GM18868 (cell line): ENCODE results near the gene PTPA.
"Not testable (repeated sequence)": the region's sequence is repeated elsewhere in the genome, so short reads cannot be mapped to it uniquely, and the experiment has no call there.

Source experiments
- ATAC-seq: cut with Tn5 transposase; IDR thresholded peaks from one replicate; pipeline ENCODE4 v1.9.1; 2021; ENCODE audit warnings: mild to moderate bottlenecking, moderate library complexity; ENCODE audit not compliant: unreplicated experiment

Gene PTPA

GRCh38 chr9:129108805-129109536 is 2.2 kb upstream of the PTPA start:
- ATAC-seq = no peak

- no peak for ATAC-seq
These were observed 1.7 kb upstream of the PTPA start for GRCh38 chr9:129109537-129109903.

- no peak for ATAC-seq
These were observed 1.1 kb upstream of the PTPA start for GRCh38 chr9:129109952-129110739.

GRCh38 chr9:129111528-129112151 is 425 bp downstream of the PTPA start:
- ATAC-seq = no peak

GRCh38 chr9:129112526-129112925 is 1.3 kb downstream of the PTPA start:
- ATAC-seq = not testable (repeated sequence)

GRCh38 chr9:129113645-129114304 is 2.6 kb downstream of the PTPA start:
- ATAC-seq = no peak

GRCh38 chr9:129118799-129119198 is 7.6 kb downstream of the PTPA start:
- ATAC-seq = no peak

GRCh38 chr9:129121483-129121882 is 10.3 kb downstream of the PTPA start:
- no peak for ATAC-seq

GRCh38 chr9:129122133-129122532 is 10.9 kb downstream of the PTPA start:
- ATAC-seq = no peak

- ATAC-seq = not testable (repeated sequence)
These were observed 11.8 kb downstream of the PTPA start for GRCh38 chr9:129122976-129123375.

GRCh38 chr9:129124506-129125069 is 13.4 kb downstream of the PTPA start:
- ATAC-seq = no peak

- no peak for ATAC-seq
These were observed 14.3 kb downstream of the PTPA start for GRCh38 chr9:129125478-129125877.

GRCh38 chr9:129126749-129127618 is 15.8 kb downstream of the PTPA start:
- no peak for ATAC-seq

GRCh38 chr9:129128689-129129088 is 17.5 kb downstream of the PTPA start:
- no peak for ATAC-seq

GRCh38 chr9:129130271-129130670 is 19.1 kb downstream of the PTPA start:
- ATAC-seq = not testable (repeated sequence)

GRCh38 chr9:129130791-129131190 is 19.6 kb downstream of the PTPA start:
- no peak for ATAC-seq

GRCh38 chr9:129131300-129132145 is 20.3 kb downstream of the PTPA start:
- ATAC-seq = no peak

- no peak for ATAC-seq
These were observed 21.9 kb downstream of the PTPA start for GRCh38 chr9:129133082-129133481.

- no peak for ATAC-seq
These were observed 24.3 kb downstream of the PTPA start for GRCh38 chr9:129135476-129135875.
